Pulmonary artery endothelial cell (primary cell): ENCODE data around the gene GINS2. TPM values are rescaled to one million over a fixed set of nuclear protein-coding genes. Genes with fewer than 3 reads are reported as not detected.

Source experiments
- DNase-seq: peaks from one replicate; pipeline ENCODE4 v3.0.0-alpha.2; 2011; ENCODE audit warnings: low read depth, low spot score
- total RNA-seq: library from RNA; depleted of rRNA; stranded (reverse); fragments of >200 nt; gene quantifications from 2 replicates; pipeline ENCODE4 v1.2.3, GENCODE V29; 2014

GINS2 gene
- total RNA-seq, 1 donor from 2014 or later, result 8.8 TPM

DNA sequence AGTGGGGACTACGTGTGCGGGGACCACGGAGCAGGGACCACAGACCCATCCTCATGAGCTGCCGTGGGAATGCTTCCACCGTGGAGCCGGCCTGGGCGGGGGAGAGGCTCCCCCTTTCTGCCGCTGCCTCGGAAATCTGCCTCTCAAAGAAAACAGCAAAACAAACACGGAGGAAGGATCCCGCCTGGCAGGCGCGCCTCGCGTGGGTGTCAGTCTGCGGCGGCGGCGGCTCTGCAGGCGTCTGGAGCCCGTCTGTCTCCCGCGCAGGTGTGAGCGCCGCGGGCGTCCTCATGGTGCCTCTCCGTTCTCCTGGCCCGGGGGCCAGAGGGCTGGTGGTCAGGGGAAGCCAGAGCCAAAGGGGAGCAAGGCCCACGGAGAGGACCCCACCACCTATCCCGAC lies 48.2 kb downstream of the GINS2 start:
- DNase-seq, result no peak

DNA sequence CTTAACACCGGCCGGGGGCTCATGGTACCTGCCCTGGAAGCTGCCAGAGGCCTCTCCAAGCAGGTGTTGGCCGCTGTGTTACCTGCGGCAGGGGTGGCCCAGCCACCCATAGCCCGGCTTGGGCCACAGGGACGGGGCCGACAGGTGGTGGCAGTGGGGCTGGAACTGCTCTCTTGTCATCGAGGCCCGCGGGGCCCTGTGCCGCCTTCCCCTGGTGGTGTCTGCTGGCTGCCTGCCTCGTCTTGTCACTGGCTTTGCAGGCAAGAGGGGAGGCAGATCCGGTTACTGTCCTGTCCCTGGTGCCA lies 48.5 kb downstream of the GINS2 start:
- DNase-seq, result no peak

- DNase-seq, result no peak
These were observed 49.1 kb downstream of the GINS2 start for GRCh38 chr16:85639529-85640253.

DNA sequence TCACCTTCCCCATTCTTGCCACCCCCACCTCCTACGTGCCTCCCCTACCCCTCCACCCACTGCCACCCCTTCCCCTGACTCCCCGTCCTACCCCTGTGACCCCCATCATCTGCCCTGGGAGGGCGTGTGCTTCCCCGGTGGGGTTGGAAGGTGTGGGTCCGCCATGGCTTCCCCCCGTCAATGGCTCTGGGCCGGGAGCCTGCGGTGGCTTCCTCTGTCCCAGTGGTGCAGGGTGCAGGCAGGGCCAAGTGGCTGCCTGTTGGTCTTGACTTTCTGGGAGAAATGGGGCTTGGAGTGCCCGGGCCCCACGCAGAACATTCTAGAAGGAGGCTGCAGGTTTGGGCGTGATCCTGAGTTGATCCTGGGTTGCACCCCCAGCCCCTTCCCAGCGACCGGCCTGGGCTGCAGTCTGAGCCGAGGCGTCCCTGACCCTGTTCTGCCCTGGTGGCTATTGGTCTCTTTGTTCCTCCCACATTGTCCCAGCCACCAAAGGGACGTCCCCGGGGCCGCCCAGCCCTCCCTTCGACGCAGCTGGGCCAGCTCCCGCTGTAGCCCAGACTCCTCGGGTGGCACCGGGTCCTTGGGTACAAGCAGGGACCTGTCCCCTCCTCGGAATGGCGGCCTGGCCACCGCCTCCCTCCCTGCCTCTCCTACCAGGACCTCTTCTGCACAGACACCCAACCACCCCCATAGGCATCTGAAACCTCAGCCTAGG lies 49.9 kb downstream of the GINS2 start:
- no peak for DNase-seq

- no peak for DNase-seq
These were observed 50.7 kb downstream of the GINS2 start for GRCh38 chr16:85637808-85638647.

DNA sequence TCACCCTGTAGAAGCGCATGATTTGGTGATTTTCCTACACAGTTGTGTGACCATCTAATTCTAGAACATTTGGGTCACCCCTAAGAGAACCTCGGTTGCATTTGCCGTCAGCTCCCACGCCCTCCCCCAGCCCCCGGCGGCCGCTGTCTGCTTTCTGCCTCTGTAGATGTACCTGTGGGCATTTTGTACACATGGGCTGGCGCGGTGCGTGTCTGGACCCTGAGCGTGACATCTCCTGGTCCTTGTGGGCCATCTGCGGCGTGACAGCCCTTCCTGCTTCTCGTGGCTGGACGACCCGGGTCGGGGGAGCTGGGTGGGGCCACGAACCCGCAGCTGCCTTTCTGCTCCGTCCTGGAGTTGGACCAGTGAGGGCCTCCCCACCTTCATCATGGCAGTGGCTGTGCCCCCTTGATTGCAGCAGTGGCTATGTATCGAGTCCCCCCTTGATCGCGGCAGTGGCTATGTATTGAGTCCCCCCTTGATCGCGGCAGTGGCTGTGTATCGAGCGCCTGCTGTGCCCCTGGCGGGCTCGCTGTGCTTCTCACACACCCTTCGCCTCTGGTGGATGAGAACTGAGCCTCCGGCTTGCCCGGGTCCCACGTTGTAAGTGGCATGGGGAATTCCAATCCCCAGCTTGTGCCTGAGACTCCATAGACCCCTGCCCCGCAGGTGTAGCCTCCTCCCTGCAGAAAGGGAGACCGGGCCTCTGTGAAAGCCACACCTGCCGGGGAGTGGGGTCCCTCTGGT lies 51.5 kb downstream of the GINS2 start:
- no peak for DNase-seq

GRCh38 chr16:85636234-85636812 lies 52.4 kb downstream of the GINS2 start:
- DNase-seq, result no peak

DNA sequence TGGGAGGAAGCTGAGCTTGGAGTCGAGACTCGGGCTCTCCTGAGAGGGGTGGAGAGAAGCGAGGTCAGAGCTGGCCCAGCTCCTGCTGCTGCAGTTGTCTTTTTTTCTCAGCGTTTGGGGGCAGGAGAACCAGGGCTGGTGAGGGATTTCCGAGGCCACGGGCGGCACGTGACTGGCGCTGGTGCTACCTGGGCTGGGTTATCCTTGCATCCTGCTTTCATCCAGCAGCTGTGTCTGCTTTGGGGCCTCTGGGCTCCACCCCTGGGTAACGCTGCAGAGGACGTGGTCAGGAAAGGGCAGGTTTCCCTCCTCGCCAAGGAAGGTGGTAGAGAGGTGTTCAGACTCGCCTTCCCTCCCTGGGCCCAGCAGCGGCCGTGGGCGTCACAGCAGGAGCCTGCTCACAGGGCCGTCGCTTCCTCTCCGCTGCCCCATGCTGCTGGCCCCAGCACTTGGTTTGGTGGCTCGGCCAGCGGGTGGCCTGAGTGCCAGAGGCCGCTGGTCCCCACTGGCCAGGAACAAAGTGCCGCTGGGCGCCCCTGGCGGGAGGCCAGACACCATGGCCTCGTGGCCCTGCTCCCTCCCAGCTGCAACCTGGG lies 53.1 kb downstream of the GINS2 start:
- DNase-seq, result no peak

DNA sequence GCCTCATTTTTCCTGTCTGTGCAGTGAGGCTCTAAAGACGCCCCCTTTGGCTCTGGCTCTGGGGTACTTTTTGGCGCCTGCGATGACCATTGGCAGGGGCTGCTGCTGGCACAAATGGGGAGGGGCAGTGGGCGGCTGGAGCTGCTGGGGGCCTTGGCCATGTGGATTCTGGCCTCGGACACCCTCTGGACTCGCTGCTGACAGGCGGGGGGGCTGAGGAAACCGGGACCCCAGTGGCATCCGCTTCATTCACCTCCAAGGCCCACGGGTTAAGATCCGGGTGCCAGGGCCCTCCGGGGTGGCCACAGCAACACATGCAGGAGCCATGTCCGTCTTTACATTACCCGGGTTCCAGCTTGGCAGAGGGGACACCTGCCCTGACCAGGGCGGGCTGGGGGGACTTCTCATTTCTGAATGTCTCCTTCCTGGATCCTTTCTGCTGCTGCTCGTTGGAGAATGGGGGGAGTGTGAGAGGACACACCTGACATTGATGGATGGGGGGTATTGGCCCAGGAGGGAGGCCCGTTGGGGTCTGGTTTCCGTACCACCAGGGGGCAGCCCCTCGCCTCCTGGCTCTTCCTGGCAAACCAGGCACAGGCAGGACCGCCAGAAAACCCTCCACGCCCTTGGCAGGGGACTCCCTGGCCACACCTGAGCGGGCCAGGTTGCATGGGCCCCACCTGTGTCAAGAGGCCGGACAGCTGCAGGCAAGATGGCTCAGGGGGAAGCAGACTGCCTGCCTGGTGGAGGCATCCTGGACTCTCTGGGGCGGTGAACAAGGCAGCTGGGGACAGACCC lies 53.8 kb downstream of the GINS2 start:
- no peak for DNase-seq

- DNase-seq, result no peak
These were observed 54.9 kb downstream of the GINS2 start for GRCh38 chr16:85633888-85634287.

- DNase-seq, result no peak
These were observed 55.4 kb downstream of the GINS2 start for GRCh38 chr16:85633438-85633743.

DNA sequence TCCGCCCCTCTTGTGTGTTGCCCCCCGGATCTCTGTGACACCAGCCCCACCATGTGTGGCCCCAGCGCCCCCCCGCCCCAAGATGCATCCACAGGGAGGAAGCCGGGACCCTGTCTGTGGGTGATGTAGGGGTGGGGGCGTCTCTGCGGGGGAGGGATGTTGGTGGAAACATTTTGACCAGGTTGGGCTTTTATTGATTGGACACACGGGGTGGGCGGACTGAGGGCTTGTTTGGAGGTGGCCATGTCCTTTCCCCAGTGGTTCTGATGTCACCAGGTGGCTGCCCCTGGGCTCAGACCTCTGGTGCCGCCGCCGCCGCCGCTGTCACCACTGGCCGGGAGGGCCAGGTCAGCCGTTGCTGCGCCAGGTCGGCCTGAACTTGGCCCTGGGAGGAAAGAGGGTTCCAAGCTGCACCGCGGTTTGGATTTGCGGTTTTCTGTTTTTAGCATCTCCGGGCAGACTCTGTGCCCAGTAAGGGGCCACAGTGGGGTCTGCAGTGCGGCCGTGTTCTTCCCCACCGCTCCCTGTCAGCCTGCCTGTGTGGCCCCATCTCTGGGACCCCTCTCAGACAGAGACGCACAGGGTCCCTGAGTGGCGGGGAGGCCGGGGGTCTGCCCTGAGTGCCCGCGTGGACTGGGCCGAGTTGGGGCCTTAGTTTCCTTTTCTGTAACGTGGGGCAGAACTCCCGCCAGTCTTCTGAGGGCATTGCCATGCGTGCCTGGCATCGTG lies 55.9 kb downstream of the GINS2 start:
- no peak for DNase-seq

DNA sequence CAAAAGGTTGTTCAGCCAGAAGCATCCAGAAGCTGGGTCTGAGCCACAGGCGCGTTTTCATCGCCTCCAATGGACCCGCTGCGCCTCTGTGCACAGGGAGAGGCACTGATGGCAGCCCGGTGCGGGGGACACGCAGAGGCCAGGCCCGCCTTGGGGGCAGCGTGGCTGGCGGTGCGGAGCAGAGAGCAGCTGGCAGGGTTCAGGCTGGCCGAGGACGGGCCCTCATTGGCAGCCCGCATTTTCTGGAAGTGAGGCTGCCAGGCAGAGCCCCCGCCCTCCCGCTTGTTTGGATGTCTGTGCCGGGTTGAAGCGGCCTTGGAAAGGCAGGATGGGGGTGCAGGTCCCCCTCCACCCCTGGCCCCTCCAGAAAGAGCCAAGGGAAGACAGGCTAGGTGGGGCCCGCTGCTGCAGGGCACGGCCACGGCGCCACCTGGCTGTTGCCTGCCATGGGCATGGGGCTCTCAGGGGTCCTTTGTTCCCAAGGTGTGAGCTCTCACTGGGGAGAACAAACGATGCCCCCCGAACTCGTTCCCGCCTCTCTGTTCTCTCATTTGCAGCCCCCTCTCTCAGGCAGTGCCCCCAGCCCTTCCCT lies 56.9 kb downstream of the GINS2 start:
- DNase-seq, result no peak

DNA sequence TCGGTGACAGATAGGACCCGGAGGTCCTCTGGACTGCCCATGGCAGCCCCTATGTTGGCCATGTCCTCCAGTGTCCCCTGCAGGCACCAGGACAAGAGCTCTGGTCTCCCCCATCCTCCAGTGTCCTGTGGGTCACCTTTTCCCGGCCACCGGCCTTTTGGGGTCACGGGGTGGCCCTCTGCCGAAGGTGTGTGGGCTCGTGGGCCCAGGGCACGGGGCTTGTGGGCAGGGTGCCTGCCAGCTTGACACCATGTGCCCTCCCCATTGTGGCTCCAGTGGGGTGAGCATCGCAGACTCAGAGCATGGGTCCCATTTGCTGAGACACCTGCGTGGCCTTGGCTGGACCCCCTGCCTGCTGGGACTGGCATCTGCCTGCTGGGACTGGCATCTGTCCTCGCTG lies 57.5 kb downstream of the GINS2 start:
- DNase-seq, result no peak

- DNase-seq, result no peak
These were observed 58.9 kb downstream of the GINS2 start for GRCh38 chr16:85629853-85630252.

- no peak for DNase-seq
These were observed 59.4 kb downstream of the GINS2 start for GRCh38 chr16:85629326-85629725.

GRCh38 chr16:85628645-85629044 lies 60.1 kb downstream of the GINS2 start:
- no peak for DNase-seq

- DNase-seq, result no peak
These were observed 60.5 kb downstream of the GINS2 start for GRCh38 chr16:85628265-85628556.

GRCh38 chr16:85627526-85628264 lies 61.1 kb downstream of the GINS2 start:
- DNase-seq, result no peak
